ENCODE measurements around the gene ADPRHL1. TPM values are rescaled to one million over a fixed set of nuclear protein-coding genes. Genes with fewer than 3 reads are reported as not detected.

The ADPRHL1 gene
- total RNA-seq, 1 experiment from 2014 or later: 2.7 TPM

DNA sequence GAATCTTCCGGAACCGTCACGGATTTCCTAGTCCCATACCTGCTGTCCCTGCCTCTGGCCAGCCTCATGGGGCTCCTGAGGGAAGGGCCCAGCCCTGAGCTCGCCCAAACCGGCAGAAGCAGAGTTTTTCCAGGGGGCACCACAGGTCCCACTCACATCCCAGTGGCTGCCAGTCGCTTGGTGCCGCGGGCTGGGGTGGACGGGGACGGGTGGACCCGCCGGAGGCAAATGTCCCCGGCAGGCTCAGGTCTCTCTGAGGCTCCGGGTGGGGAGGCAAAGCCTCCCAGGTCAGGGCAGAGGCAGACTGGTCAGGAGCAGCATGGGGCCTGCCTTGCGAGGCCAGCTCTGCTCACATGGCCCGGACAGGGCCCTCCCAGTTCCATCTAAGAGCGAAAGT is 24.8 kb downstream of the ADPRHL1 start:
- H3K9me3 Mint-ChIP-seq: no peaks in the 10 kb centered on the region
- peak overlapping the region in 2 of 3 experiments; percentile 19 to 97; a peak in 3 of 7 replicates for H3K27ac Mint-ChIP-seq
- no peak overlapping the region for H3T11ph ChIP-seq (ENCODE audit: low read length)
- H2AFZ ChIP-seq (ENCODE audit: low read length): no peak overlapping the region
- H4K20me1 ChIP-seq (ENCODE audit: control insufficient read depth, insufficient read depth, insufficient read length): no peaks in the 10 kb centered on the region
- TF ChIP-seq, protein P1, sequence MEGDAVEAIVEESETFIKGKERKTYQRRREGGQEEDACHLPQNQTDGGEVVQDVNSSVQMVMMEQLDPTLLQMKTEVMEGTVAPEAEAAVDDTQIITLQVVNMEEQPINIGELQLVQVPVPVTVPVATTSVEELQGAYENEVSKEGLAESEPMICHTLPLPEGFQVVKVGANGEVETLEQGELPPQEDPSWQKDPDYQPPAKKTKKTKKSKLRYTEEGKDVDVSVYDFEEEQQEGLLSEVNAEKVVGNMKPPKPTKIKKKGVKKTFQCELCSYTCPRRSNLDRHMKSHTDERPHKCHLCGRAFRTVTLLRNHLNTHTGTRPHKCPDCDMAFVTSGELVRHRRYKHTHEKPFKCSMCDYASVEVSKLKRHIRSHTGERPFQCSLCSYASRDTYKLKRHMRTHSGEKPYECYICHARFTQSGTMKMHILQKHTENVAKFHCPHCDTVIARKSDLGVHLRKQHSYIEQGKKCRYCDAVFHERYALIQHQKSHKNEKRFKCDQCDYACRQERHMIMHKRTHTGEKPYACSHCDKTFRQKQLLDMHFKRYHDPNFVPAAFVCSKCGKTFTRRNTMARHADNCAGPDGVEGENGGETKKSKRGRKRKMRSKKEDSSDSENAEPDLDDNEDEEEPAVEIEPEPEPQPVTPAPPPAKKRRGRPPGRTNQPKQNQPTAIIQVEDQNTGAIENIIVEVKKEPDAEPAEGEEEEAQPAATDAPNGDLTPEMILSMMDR (conservative IDR thresholded peaks at IDR 0.05): no peak
- WGBS (ENCODE audit: extremely low coverage, insufficient read length, low lambda C conversion rate): no CpG with 5 or more reads among the region's 17 CpGs
- H2BK20ac ChIP-seq (ENCODE audit: low read depth, low read length, poor library complexity, severe bottlenecking): no peak overlapping the region
- no peak overlapping the region for H3K14ac ChIP-seq (ENCODE audit: insufficient read depth, low read length)
- H4K91ac ChIP-seq (ENCODE audit: insufficient read length, low read depth, low read length): no peak overlapping the region
- H3K4me1 Mint-ChIP-seq: peaks cover 0 to 5% of the 10 kb centered on the region in 2 experiments; a peak in 2 of 4 replicates
- H3K36me3 Mint-ChIP-seq (ENCODE audit: insufficient read depth in 1 of 3, low read depth in 3 of 3): peaks cover 0 to 4% (median 0%) of the 10 kb centered on the region in 3 experiments; a peak in 1 of 7 replicates
- no peak overlapping the region for H3K23ac ChIP-seq (ENCODE audit: insufficient read length, low read depth, low read length)
- H3K9me3 ChIP-seq (ENCODE audit: control insufficient read depth, low read depth, low read length): no peaks in the 10 kb centered on the region
- no peaks in the 10 kb centered on the region for H3K23me2 ChIP-seq (ENCODE audit: insufficient read length, low read depth, low read length, poor library complexity, severe bottlenecking)
- no peak overlapping the region for H3K4me2 ChIP-seq (ENCODE audit: insufficient read depth, insufficient read length, low read length)
- H3K4me1 ChIP-seq (ENCODE audit: insufficient read depth, low read length): no peaks in the 10 kb centered on the region
- no peak overlapping the region for H3K27ac ChIP-seq (ENCODE audit: insufficient read length, low read depth, low read length)
- no peak overlapping the region for H4K5ac ChIP-seq (ENCODE audit: insufficient read length, low read depth, low read length)
- H3K4ac ChIP-seq (ENCODE audit: low read depth, low read length): no peak overlapping the region
- DNase-seq: no peak
- H2BK12ac ChIP-seq (ENCODE audit: insufficient read length, low read depth, low read length): no peak overlapping the region
- no peak overlapping the region for H3K56ac ChIP-seq (ENCODE audit: insufficient read length, low read depth, low read length)
- no peaks in the 10 kb centered on the region for H3K79me1 ChIP-seq (ENCODE audit: insufficient read depth, low read depth, low read length, poor library complexity, severe bottlenecking)
- no peaks in the 10 kb centered on the region for H3K79me2 ChIP-seq (ENCODE audit: insufficient read depth, low read length)
- H3K18ac ChIP-seq (ENCODE audit: insufficient read length, low read depth, low read length): no peak overlapping the region
- no peak overlapping the region for H4K8ac ChIP-seq (replicated peaks; ENCODE audit: insufficient read length, low read depth, low read length)
- H2BK15ac ChIP-seq (ENCODE audit: low read depth, low read length): no peak overlapping the region
- H3K4me3 Mint-ChIP-seq: no peak overlapping the region
- H3K9ac ChIP-seq (ENCODE audit: extremely low read depth, insufficient read length, low read length): no peak overlapping the region
- no peaks in the 10 kb centered on the region for H3K27me3 ChIP-seq (ENCODE audit: insufficient read depth, low read length)
- H2BK5ac ChIP-seq (ENCODE audit: insufficient read length, low read length): no peak overlapping the region
- no peak overlapping the region for H2BK120ac ChIP-seq (ENCODE audit: low read depth, low read length, poor library complexity, severe bottlenecking)
- no peaks in the 10 kb centered on the region for H3K27me3 Mint-ChIP-seq (ENCODE audit: low read depth)
- no peak overlapping the region for H2AK5ac ChIP-seq (ENCODE audit: insufficient read length, low read length)
